Heart left ventricle (tissue), 13 donors: Measurements from ENCODE around the gene CLSTN2.

Experiments used
- CTCF ChIP-seq, 12 donors: fragments of 200-600 bp; sonication (generic) in 4 of 12; IDR thresholded peaks; one replicate each; pipeline versions ENCODE4 v1.5.0 to v1.8.0; 2018 to 2022; ENCODE audit warnings: antibody characterized with exemption in 12 of 12, mild to moderate bottlenecking in 5 of 12
- POLR2A ChIP-seq, 2 donors: fragments of 450-650 bp; IDR thresholded peaks; one replicate each; pipeline ENCODE4 v1.6.1; 2017; ENCODE audit warnings: antibody characterized with exemption in 2 of 2, mild to moderate bottlenecking in 2 of 2, moderate library complexity in 2 of 2
- donor health status: ischemic (EF 13 %, LVEDD 7.1; RV severe dilation, severe dysfunction).
- donor health status: DM: no; HTN: yes; CAD: no.
- donor health status: DM: no; HTN: no; CAD: no.
- donor health status: ischemic (EF 25% LVEDD 6.9; RV normal size, moderate dysfunction).
- donor health status: ischemic (EF 25% LVEDD 5.7; RV mildly dilated, moderate dysfunction).
- donor health status: ischemic (EF 35%, LVEDD 5.7; RV mildly dilated, moderate dysfunction).
- donor health status: nonischemic (EF 11% LVEDD 7.7; RV severe dilation, severe dysfunction).
- donor health status: DM: yes; HTN: yes; CAD: no.
- donor health status: PGD.
- donor health status: ischemic (EF 29% LVEDD 5.4; RV normal size, mild dysfunction).
- donor health status: nonischemic (EF 23%, LVEDD 6.1; RV moderate dilation, normal function).

GRCh38 chr3:140359233-140359995, 424.4 kb downstream of the CLSTN2 start:
- TF ChIP-seq POLR2A (IDR thresholded peaks at IDR 0.05) (no peak), CTCF (IDR thresholded peaks at IDR 0.05) (no peak)
